Tibial artery (tissue), 4 donors: Measurements from ENCODE around the gene IFNL3.

Experiments
- DNase-seq, 2 donors: peaks; one replicate each; pipeline ENCODE4 v3.0.0-alpha.2; 2019
- H3K27ac ChIP-seq, 2 donors: fragments of 200-600 bp; sonication (generic) in 1 of 2; 1 replicate in 1 of 2; 2 replicates in 1 of 2; pipeline ENCODE4 v1.5.1; 2018 to 2019; ENCODE audit warnings: mild to moderate bottlenecking in 1 of 2
- H3K27me3 ChIP-seq, 2 donors: fragments of 200-600 bp; sonication (generic) in 1 of 2; one replicate each; pipeline versions ENCODE4 v1.5.1 to v1.6.0; 2016 to 2019
- H3K36me3 ChIP-seq, 3 donors: fragments of 200-600 bp; sonication (generic) in 2 of 3; one replicate each; pipeline ENCODE4 v1.5.1; 2016 to 2019; ENCODE audit warnings: mild to moderate bottlenecking in 2 of 3
- H3K4me1 ChIP-seq, 4 donors: fragments of 200-600 bp; sonication (generic) in 2 of 4; 1 replicate in 3 of 4; 2 replicates in 1 of 4; pipeline ENCODE4 v1.5.1; 2016 to 2019
- H3K4me3 ChIP-seq, 2 donors: fragments of 200-600 bp; sonication (generic) in 1 of 2; 1 replicate in 1 of 2; 2 replicates in 1 of 2; pipeline ENCODE4 v1.5.1; 2018 to 2019; ENCODE audit warnings: mild to moderate bottlenecking in 2 of 2
- H3K9me3 ChIP-seq, 3 donors: fragments of 200-600 bp; sonication (generic) in 1 of 3; one replicate each; pipeline ENCODE4 v1.5.1; 2016 to 2019
- intact Hi-C: fragments of 100-400 bp; cut with DNase I; formaldehyde crosslinking; loops from one replicate; pipeline ENCODE4 v1.15.0; 2023; ENCODE audit warnings: low total_unique reads
- TF ChIP-seq, protein P1 (sequence below), 2 experiments: fragments of 200-600 bp in 1 of 2; fragments of 450-650 bp in 1 of 2; IDR thresholded peaks; one replicate each; pipeline ENCODE4 v1.5.1; 2017 to 2019; ENCODE audit warnings: antibody characterized with exemption in 2 of 2, mild to moderate bottlenecking in 1 of 2, moderate library complexity in 1 of 2

Gene IFNL3

DNA sequence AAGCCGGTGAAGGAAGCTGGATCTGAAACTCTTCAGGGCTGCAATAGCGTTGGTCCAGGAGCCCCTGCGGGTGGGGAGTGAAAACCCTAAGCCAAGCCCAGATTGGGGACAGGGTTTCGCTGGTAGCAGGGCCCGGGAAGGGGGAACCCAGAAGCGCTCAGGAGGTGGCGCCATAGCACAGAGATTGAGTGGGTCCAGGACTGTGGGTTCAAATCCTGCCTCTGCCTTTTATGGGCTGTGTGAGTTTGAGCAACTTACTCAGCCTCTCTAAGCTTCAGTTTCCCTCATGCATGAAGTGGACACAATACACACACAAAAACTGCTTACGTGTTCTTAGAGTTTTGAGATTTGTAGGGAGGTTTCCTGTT is 32.4 kb downstream of the IFNL3 start:
- no peak for DNase-seq
- intact Hi-C loops, result no loop called here
- H3K27ac ChIP-seq, result no peak overlapping the region

GRCh38 chr19:39211731-39212374 is 33.0 kb downstream of the IFNL3 start:
- no peaks in the 10 kb centered on the region for H3K36me3 ChIP-seq
- no peak overlapping the region for H3K4me3 ChIP-seq
- DNase-seq, result no peak
- intact Hi-C loops, result no loop called here
- H3K27me3 ChIP-seq, result peaks cover 0 to 46% of the 10 kb centered on the region in 2 donors
- H3K27ac ChIP-seq, result no peak overlapping the region
- H3K9me3 ChIP-seq, result peaks cover 0 to 18% (median 15%) of the 10 kb centered on the region in 3 donors
- TF ChIP-seq, protein P1, sequence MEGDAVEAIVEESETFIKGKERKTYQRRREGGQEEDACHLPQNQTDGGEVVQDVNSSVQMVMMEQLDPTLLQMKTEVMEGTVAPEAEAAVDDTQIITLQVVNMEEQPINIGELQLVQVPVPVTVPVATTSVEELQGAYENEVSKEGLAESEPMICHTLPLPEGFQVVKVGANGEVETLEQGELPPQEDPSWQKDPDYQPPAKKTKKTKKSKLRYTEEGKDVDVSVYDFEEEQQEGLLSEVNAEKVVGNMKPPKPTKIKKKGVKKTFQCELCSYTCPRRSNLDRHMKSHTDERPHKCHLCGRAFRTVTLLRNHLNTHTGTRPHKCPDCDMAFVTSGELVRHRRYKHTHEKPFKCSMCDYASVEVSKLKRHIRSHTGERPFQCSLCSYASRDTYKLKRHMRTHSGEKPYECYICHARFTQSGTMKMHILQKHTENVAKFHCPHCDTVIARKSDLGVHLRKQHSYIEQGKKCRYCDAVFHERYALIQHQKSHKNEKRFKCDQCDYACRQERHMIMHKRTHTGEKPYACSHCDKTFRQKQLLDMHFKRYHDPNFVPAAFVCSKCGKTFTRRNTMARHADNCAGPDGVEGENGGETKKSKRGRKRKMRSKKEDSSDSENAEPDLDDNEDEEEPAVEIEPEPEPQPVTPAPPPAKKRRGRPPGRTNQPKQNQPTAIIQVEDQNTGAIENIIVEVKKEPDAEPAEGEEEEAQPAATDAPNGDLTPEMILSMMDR (IDR thresholded peaks at IDR 0.05), result no peak
- H3K4me1 ChIP-seq, result no peaks in the 10 kb centered on the region

More for the DNA sequence above, 32.4 kb downstream of the IFNL3 start:
- H3K27me3 ChIP-seq, result peaks cover 0 to 41% of the 10 kb centered on the region in 2 donors
- H3K4me1 ChIP-seq, result no peaks in the 10 kb centered on the region
- H3K9me3 ChIP-seq, result peaks cover 0 to 18% (median 15%) of the 10 kb centered on the region in 3 donors
- H3K4me3 ChIP-seq, result no peak overlapping the region
- TF ChIP-seq, protein P1 (IDR thresholded peaks at IDR 0.05), result no peak
- H3K36me3 ChIP-seq, result no peaks in the 10 kb centered on the region

DNA sequence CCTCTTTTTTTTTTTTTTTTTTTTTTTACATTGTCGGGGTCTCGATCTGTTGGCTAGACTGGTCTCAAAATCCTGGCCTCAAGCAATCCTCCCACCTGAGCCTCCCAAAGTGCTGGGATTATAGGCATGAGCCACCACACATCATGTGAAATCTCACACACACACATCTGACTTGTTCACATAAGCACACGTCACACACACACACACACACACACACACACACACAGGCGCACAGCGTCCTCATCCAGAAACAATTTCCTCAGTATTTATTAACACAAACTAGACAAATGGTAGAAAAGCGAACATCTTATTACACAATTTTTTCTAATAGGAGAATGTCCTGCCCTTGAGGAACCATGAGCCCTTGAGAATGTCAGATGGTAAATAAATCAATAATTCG is 35.6 kb downstream of the IFNL3 start:
- TF ChIP-seq, protein P1 (IDR thresholded peaks at IDR 0.05), result no peak
- no peak overlapping the region for H3K27ac ChIP-seq
- no peaks in the 10 kb centered on the region for H3K36me3 ChIP-seq
- no peaks in the 10 kb centered on the region for H3K9me3 ChIP-seq
- H3K4me1 ChIP-seq, result no peaks in the 10 kb centered on the region
- no peak overlapping the region for H3K4me3 ChIP-seq
- intact Hi-C loops, result no loop called here
- no peak for DNase-seq
- peaks cover 0 to 44% of the 10 kb centered on the region in 2 donors for H3K27me3 ChIP-seq

DNA sequence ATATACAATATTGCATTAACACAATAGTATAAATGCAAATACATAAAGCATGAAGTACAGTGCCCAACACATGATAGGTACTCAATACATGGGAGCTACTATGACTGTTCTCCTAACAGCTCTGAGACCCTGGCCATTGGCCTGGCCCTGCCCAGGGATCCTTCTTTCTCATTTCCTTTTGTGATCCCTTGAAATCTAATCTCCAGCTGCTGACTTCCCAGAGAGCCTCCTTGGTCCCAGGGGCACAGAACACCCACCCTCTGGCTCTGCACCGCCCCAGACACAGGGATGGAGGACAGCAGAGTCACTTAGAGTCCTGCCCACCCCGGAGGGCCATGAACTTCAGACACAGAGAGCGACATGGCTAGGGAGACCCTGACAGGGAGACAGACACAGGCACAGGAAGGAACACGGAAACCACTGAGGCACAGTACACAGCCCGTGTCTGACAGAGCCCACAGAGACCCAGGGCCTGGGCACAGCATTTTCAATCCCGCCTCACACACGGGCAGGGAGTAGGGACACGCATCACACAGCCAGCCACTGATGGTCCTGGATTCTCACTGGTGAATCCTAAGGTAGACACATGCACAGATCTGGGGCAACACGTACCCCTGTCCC is 36.5 kb downstream of the IFNL3 start:
- TF ChIP-seq, protein P1 (IDR thresholded peaks at IDR 0.05), result no peak
- Histone ChIP-seq H3K4me3 (no peak overlapping the region), H3K36me3 (no peaks in the 10 kb centered on the region), H3K27me3 (peaks cover 0 to 53% of the 10 kb centered on the region in 2 donors), H3K27ac (no peak overlapping the region), H3K4me1 (no peaks in the 10 kb centered on the region), H3K9me3 (no peaks in the 10 kb centered on the region)
- intact Hi-C loops, result no loop called here
- DNase-seq, result no peak

- intact Hi-C loops, result no loop called here
- Histone ChIP-seq H3K27me3 (peaks cover 0 to 61% of the 10 kb centered on the region in 2 donors), H3K36me3 (no peaks in the 10 kb centered on the region)
Observed at GRCh38 chr19:39207293-39207836, 37.4 kb downstream of the IFNL3 start.

More at GRCh38 chr19:39207293-39207836, 37.4 kb downstream of the IFNL3 start:
- Histone ChIP-seq H3K9me3 (no peaks in the 10 kb centered on the region), H3K27ac (no peak overlapping the region), H3K4me1 (no peaks in the 10 kb centered on the region), H3K4me3 (no peak overlapping the region)
- TF ChIP-seq, protein P1 (IDR thresholded peaks at IDR 0.05), result no peak
- no peak for DNase-seq
